Kidney (tissue), 14 donors: ENCODE data around the gene FARSA. TPM values are rescaled to one million over a fixed set of nuclear protein-coding genes. Genes with fewer than 3 reads are reported as not detected.
"Not testable (repeated sequence)": the region's sequence is repeated elsewhere in the genome, so short reads cannot be mapped to it uniquely, and the experiment has no call there.

ENCODE experiments used
- DNase-seq, 5 donors: peaks; one replicate each; pipeline ENCODE4 v3.0.0-alpha.2; 2013 to 2020
- FAIRE-seq: peaks from 2 replicates; lab custom pipeline; 2012; peaks lifted over from hg19 to GRCh38; lab: Jason Lieb, UNC
- H3K27ac ChIP-seq, 2 donors: one replicate each; pipeline ENCODE4 v1.7.0; 2013; ENCODE audit warnings: low read depth in 2 of 2, low read length in 2 of 2, inconsistent platforms in 1 of 2
- H3K27me3 ChIP-seq: one replicate; pipeline ENCODE4 v1.7.1; 2013; ENCODE audit warnings: low read length, inconsistent platforms; ENCODE audit not compliant: control insufficient read depth, insufficient read depth
- H3K36me3 ChIP-seq, 3 donors: one replicate each; pipeline versions ENCODE4 v1.7.0 to v1.7.1; 2013; ENCODE audit warnings: low read length in 3 of 3, control low read depth in 1 of 3, inconsistent platforms in 1 of 3; ENCODE audit not compliant: insufficient read depth in 3 of 3, control insufficient read depth in 2 of 3
- H3K4me1 ChIP-seq, 3 donors: one replicate each; pipeline versions ENCODE4 v1.7.0 to v1.7.1; 2013; ENCODE audit warnings: low read length in 3 of 3, inconsistent platforms in 1 of 3, low read depth in 1 of 3; ENCODE audit not compliant: control insufficient read depth in 2 of 3, insufficient read depth in 2 of 3
- H3K4me3 ChIP-seq, 3 donors: one replicate each; pipeline versions ENCODE4 v1.7.0 to v1.8.1; 2013; ENCODE audit warnings: low read length in 3 of 3, control low read depth in 1 of 3, inconsistent platforms in 1 of 3
- H3K9ac ChIP-seq, 3 donors: one replicate each; pipeline versions ENCODE4 v1.7.0 to v1.7.1; 2013; ENCODE audit warnings: low read length in 3 of 3, control low read depth in 1 of 3, inconsistent platforms in 1 of 3
- H3K9me3 ChIP-seq, 3 donors: one replicate each; pipeline versions ENCODE4 v1.7.0 to v1.7.1; 2013; ENCODE audit warnings: low read length in 3 of 3, control low read depth in 1 of 3, inconsistent platforms in 1 of 3; ENCODE audit not compliant: control insufficient read depth in 2 of 3, insufficient read depth in 1 of 3
- CTCF ChIP-seq: IDR thresholded peaks from 3 replicates; pipeline ENCODE4 v1.5.1; 2012; ENCODE audit warnings: mild to moderate bottlenecking, moderate library complexity, borderline replicate concordance; ENCODE audit not compliant: insufficient read depth; ENCODE audit errors: extremely low read depth
- intact Hi-C: fragments of 100-400 bp; cut with DNase I; formaldehyde crosslinking; loops from one replicate; pipeline ENCODE4 v1.11.1; 2022
- polyA plus RNA-seq: library from polyadenylated mRNA; stranded (reverse); fragments of 350-450 nt; fragmentation: Illumina TruSeq; extraction: RNeasy Lipid Tissue Mini Kit (QIAGEN cat#74804); gene quantifications from one replicate; pipeline ENCODE4 v1.2.3, GENCODE V29; 2014; ENCODE audit warnings: low read depth, low replicate concordance; ENCODE audit not compliant: insufficient read depth
- total RNA-seq: library from RNA; stranded (reverse); fragmentation: NEBNext Ultra II Directional; extraction: Animal tissue kit (Norgen Biotek cat#: 25700); gene quantifications from one replicate; pipeline ENCODE4 v1.2.1, GENCODE V29; 2021
- donor health status: control.
- donor health status: control.
- donor health status: control.
- donor health status: control.
- donor health status: control.
- donor health status: DM: yes; HTN: yes; CAD: no.
- donor health status: Normal renal cell carcinoma (clear cell type).

FARSA gene
- total and polyA plus RNA-seq, 2 donors from 2014 or later: 48.0 to 58.2 TPM

GRCh38 chr19:12959481-12959880 lies 26.0 kb upstream of the FARSA start:
- H3K9ac ChIP-seq: no peak overlapping the region
- no peak overlapping the region for H3K4me3 ChIP-seq
- H3K36me3 ChIP-seq: peaks cover 0 to 4% (median 0%) of the 10 kb centered on the region in 3 donors
- DNase-seq (no peak), FAIRE-seq (no peak)
- H3K4me1 ChIP-seq: peaks cover 0 to 10% (median 0%) of the 10 kb centered on the region in 3 donors
- no peaks in the 10 kb centered on the region for H3K27me3 ChIP-seq
- H3K9me3 ChIP-seq: no peaks in the 10 kb centered on the region
- intact Hi-C loops: no loop called here
- no peak for TF ChIP-seq CTCF
- no peak overlapping the region for H3K27ac ChIP-seq

- Histone ChIP-seq H3K36me3 (peaks cover 0 to 13% (median 3%) of the 10 kb centered on the region in 3 donors), H3K4me3 (peak overlapping the region; percentile 77 to 93 (median 79)), H3K27ac (peak overlapping the region; percentile 43 to 84), H3K9ac (peak overlapping the region; percentile 18 to 89 (median 75))
- H3K9me3 ChIP-seq, intact Hi-C loops, H3K4me1 ChIP-seq, H3K27me3 ChIP-seq, FAIRE-seq: not testable (repeated sequence)
- DNase-seq: peak in 1 of 5 donors; percentile 48
Measured at GRCh38 chr19:12957389-12957952, 24.0 kb upstream of the FARSA start.

GRCh38 chr19:12956446-12957388 lies 23.2 kb upstream of the FARSA start, which contains the start of gene GADD45GIP1:
Gene GADD45GIP1, minus strand, starts transcription at chr19:12957223. Its CDS starts 11 bp downstream, at chr19:12957212.
- DNase-seq: peak; percentile 84 to 93 (median 89)
- intact Hi-C loops: no loop called here
- peaks cover 0 to 10% (median 0%) of the 10 kb centered on the region in 3 donors for H3K4me1 ChIP-seq
- peak within 1 kb of the TSS; percentile 43 to 84 for H3K27ac ChIP-seq
- no peaks in the 10 kb centered on the region for H3K9me3 ChIP-seq
- H3K9ac ChIP-seq: peak within 1 kb of the TSS; percentile 75 to 89 (median 77)
- peaks cover 0 to 13% (median 5%) of the 10 kb centered on the region in 3 donors for H3K36me3 ChIP-seq
- TF ChIP-seq CTCF: no peak
- H3K27me3 ChIP-seq: no peaks in the 10 kb centered on the region
- FAIRE-seq: no peak
- peak within 1 kb of the TSS; percentile 77 to 93 (median 79) for H3K4me3 ChIP-seq

- Histone ChIP-seq H3K27me3 (no peaks in the 10 kb centered on the region), H3K9me3 (no peaks in the 10 kb centered on the region), H3K36me3 (peaks cover 0 to 15% (median 9%) of the 10 kb centered on the region in 3 donors), H3K27ac (no peak overlapping the region), H3K4me1 (peaks cover 0 to 10% (median 0%) of the 10 kb centered on the region in 3 donors), H3K4me3 (peak overlapping the region in 2 of 3 donors; percentile 77 to 93), H3K9ac (peak overlapping the region; percentile 5 to 75 (median 16))
- FAIRE-seq: no peak
- intact Hi-C loops: no loop called here
- peak in 2 of 5 donors; percentile 6 to 44 for DNase-seq
- TF ChIP-seq CTCF: no peak
Measured at GRCh38 chr19:12955996-12956395, 22.5 kb upstream of the FARSA start.

- Histone ChIP-seq H3K9ac (peak overlapping the region in 2 of 3 donors; percentile 5 to 16), H3K36me3 (peaks cover 0 to 19% (median 10%) of the 10 kb centered on the region in 3 donors), H3K4me3 (peak overlapping the region in 1 of 3 donors; percentile 93)
- DNase-seq, H3K27ac ChIP-seq, FAIRE-seq, H3K27me3 ChIP-seq, intact Hi-C loops, H3K9me3 ChIP-seq, H3K4me1 ChIP-seq: not testable (repeated sequence)
Measured at GRCh38 chr19:12955575-12955974, 22.1 kb upstream of the FARSA start.
